IPS-11a (cell line): Measurements from ENCODE around the gene CFAP74.

ENCODE experiments used
- H3K4me3 ChIP-seq: one replicate; pipeline ENCODE4 v1.5.1; 2013; ENCODE audit warnings: low read depth, low read length, control low read depth

Gene CFAP74

GRCh38 chr1:1972976-1973715 lies 30.4 kb downstream of the CFAP74 start:
- no peak overlapping the region for H3K4me3 ChIP-seq

DNA sequence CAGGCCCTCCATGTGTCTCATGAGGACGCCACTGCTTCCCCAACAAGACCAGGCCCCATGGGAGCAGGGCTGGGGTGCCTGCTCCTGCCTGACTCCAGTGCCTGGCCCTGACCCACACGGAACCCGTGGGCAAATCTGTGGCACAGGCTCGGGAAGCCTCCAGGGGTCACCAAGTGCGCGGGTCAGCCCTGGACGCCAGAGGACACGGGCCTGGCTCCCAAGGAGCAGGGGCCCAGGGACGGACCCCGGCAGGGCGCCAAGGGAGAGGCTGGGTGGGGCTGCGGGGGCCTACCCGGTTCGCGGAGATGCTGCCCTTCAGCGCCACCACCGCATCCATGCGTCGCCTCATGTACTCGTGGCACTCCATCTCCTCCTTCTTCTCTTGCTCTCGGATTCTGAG lies 31.9 kb downstream of the CFAP74 start:
- H3K4me3 ChIP-seq, result no peak overlapping the region

DNA sequence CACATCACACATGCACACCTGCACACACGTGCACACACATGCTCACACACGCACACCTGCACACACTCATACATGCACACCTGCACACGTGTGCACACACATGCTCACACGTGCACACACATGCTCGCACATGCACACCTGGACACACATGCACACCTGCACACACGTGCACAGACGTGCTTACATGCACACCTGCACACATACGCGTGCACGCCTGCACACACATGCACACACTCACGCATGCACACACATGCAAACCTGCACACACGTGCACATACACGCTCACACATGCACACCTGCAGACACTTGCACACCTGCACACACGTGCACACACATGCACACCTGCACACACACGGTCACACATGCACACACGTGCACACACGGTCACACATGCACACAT lies 32.6 kb downstream of the CFAP74 start:
- H3K4me3 ChIP-seq, result no peak overlapping the region

- H3K4me3 ChIP-seq, result no peak overlapping the region
These were observed 33.5 kb downstream of the CFAP74 start for GRCh38 chr1:1969953-1970716.

DNA sequence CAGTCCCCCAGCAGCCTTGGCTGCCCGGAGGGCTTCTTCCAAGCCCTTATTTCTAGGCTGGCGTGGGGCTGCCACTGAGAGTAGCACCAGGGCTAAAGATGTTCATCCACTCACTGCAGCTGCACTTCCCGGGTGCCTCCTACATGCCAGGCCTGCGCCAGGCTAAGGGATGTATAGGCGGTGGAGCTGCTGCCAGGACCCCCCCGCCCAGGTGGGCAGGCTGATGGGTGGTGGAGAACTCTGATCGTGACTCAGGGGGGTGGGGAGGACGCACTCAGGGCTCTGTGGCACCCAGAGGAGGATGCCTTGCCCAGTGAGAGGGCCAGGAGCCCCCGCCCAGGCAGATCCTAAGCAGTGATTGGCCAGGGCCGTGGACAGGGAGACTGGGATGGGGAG lies 34.1 kb downstream of the CFAP74 start:
- H3K4me3 ChIP-seq, result no peak overlapping the region

- no peak overlapping the region for H3K4me3 ChIP-seq
These were observed 34.6 kb downstream of the CFAP74 start for GRCh38 chr1:1968767-1969504.

DNA sequence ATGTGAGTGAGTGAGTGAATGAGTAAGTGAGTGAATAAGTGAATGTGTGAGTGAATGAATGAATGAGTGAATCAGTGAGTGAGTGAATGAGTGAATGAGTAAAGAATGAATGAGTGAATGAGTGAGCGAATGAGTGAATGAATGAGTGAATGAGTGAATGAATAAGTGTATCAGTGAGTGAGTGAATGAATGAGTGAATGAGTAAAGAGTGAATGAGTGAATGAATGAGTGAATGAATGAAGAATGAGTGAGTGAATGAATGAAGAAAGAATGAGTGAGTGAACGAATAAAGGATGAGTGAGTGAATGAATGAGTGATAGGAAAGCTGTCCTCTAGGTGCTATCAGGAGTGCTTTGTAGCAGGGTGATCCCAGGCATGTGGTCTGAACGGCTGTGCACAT lies 35.7 kb downstream of the CFAP74 start:
- no peak overlapping the region for H3K4me3 ChIP-seq

GRCh38 chr1:1967151-1967550 lies 36.4 kb downstream of the CFAP74 start:
- no peak overlapping the region for H3K4me3 ChIP-seq

GRCh38 chr1:1966071-1966740 lies 37.4 kb downstream of the CFAP74 start:
- no peak overlapping the region for H3K4me3 ChIP-seq

- H3K4me3 ChIP-seq, result no peak overlapping the region
These were observed 38.0 kb downstream of the CFAP74 start for GRCh38 chr1:1965546-1965945.

DNA sequence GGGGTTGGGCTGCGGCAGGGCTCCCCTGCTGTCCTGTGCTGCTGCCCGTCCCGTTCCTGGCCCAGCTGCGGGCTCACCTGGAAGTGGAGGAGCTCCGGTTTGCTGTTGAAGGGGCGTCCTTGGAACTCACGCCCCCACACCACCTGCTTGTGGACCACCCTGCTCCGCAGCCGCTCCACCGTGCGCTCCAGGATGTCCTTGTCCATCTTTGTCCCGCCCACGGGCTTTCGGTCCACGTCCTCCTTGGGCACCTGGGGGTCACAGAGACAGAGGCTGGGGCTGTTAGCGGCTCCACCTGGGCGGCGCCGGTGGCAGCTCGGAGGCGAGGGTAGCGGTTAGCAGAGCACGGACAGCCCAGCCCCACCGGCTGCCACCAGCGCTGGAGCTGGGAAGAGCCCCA lies 38.8 kb downstream of the CFAP74 start:
- no peak overlapping the region for H3K4me3 ChIP-seq

GRCh38 chr1:1963570-1963969 lies 40.0 kb downstream of the CFAP74 start:
- no peak overlapping the region for H3K4me3 ChIP-seq

DNA sequence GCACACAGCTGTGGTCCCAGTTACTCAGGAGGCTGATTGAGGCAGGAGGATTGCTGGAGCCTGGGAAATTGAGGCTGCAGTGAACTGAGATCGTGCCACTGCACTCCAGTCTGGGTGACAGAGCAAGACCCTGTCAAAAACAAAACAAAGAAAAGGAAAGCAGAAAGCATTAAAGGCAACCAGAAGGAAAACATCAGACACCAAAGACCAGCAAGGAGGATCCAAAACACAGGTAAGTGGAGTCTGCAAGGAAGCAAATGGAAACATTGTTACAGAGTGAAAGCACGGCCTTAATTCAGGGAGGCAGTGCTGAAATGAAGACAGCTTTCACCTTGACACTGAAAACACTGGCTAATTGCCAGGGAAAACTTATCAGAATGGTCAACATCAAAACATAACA lies 40.8 kb downstream of the CFAP74 start:
- H3K4me3 ChIP-seq, result no peak overlapping the region

DNA sequence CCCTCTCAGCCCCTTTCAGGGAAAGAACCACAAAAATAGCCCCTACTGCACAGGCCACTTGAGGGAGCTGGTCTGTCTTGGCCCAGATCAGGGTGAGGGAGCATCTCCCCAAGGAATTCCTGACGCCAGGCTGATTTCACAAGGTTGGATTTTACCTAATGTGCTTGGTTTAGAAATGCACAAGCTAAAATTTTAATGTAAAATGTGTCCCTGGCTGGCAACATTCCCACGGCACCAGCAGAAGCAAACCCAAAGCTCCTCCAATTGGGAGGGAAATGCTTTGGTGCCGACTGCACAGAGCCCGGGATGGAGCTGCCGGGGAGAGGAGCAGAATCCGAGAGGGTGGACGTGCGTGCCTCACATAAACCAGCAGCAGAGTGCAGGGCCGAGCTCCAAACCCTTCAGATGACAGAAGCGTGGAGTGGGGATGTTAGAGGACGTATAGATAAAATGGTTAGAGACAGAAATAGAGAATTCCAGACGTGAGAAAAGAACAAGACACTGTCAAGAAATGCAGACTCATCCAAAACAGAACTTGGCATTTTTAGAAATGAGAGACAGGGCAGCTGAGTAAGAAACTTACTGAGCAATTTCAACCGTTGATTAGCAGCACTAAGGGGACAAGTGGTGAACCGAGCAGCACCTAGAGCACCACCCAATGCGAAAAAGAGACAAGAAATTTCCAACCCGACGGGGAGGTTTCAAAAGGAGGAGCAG lies 42.9 kb downstream of the CFAP74 start:
- no peak overlapping the region for H3K4me3 ChIP-seq

DNA sequence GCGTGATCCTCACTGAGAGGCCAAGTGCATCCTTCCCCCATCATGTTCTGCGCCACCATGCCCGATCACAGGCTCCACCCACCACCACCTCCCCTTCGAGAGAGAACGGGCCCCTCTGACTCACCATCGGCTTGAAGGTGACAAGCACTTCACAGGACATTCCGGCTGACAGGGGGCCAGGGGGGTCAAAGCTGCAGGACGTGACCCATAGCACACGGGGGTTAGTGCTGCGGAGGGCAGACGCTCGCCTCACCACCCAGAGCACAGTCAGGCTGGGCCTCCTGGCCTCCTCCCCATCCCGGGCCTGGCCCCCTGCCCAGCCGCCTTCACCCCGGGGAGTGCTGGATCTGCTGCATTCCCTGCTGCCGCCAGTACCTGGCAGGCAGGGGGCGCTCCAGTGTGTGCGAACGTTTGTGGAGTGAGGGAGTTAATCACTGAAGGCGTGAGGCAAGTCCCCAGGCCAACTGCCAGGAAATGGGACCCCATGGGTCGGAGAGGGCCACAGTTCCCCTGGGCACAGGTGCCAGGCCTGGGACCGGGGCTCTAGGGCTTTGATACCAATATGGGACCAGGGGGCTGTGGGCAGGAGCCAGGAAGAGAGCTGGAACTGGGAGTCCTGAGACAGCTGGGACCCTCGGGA lies 43.6 kb downstream of the CFAP74 start:
- peak overlapping the region; percentile 18 for H3K4me3 ChIP-seq

- no peak overlapping the region for H3K4me3 ChIP-seq
These were observed 44.1 kb downstream of the CFAP74 start for GRCh38 chr1:1959459-1959839.

DNA sequence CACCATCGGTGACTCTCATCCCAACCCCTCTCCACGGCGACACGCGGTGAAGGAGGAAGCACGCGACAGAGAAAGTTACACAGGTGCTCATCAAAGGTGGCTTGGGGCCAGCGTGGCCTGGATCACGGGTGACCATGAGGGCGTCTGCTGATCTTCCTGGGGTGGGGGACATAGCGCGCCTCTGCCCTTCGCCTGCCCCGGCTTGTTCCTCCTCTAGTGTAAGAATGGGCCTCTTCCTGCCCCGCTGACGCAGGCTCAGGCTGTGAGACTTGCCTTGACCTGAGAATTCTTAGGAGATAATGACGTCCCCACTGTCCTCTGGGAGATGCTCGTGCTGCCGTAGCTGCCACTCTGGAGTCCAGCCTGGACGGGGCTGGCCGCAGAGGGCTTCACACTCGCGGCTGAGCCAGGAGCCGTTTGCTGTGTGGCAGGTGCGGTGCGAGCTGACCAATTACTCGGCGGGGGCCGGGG lies 45.5 kb downstream of the CFAP74 start:
- H3K4me3 ChIP-seq, result no peak overlapping the region

DNA sequence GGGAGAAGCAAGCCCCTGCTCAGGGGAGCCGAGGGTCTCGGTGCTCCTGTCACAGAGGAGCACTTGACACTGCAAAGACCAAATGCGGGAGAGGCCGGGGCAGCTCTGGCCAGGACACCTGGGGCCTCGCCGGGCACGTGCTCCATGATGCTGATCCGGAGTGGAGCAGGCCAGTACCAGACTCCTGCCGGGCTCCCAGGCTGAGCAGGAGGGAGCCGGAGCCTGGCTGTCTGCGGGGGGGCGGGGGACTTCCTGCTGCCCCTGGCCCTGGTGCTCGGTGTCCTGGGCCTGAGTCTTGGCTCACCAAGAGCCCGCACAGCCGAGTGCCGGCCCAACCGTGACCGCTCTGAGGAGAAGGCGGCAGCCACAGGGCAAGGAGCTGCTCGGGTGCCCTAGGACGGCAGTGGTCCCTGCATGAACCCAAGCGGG lies 46.0 kb downstream of the CFAP74 start:
- H3K4me3 ChIP-seq, result no peak overlapping the region

DNA sequence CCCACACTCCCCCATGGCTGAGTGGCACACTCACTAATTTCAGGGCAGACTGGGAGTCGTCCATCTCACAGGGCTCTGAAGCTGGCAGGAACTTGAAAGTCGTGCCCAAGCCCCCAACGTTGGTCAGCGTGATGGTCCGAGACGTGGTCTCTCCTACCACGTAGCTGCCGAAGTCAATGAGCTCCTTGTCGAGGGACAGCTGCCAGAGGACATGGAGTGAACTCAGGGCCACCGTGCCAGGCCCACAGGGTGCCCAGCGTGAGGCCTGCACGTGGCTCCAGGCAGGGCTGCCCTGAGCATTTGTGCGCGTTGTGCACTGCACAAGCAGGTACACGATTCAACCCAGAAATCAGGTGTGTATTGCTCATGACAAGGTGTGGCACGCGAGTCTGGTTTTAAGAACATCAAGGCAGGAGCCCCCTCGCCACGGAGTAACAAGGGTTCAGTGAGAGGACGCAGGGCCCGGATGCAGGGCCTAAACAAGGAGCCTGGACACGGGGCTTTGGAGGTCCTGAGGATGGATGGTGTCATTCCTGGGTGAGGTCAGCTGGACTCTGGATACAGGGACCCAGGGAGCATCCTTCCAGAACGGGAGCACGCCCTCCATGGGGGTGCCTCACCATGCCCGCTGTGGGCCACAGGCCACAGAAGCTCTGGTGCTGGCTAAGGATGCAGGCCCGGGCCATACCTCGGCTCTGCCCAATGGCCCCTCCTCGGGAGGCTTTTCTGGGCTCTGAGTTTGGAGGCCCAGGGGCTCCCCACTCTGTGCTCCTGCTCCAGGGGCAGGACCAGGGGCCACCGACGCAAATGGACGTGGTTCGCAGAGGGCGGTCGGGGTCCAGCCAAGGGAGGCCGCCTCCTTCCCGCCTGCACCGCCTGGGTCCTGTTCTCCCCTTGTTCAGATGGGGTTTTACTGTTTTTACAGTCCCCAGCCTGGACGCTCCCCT lies 46.7 kb downstream of the CFAP74 start:
- H3K4me3 ChIP-seq, result no peak overlapping the region
